Endodermal cell (in vitro differentiated cells): ENCODE data around the gene LSM6. TPM values are rescaled to one million over a fixed set of nuclear protein-coding genes. Genes with fewer than 3 reads are reported as not detected.

ENCODE experiments used
- DNase-seq: peaks from one replicate; pipeline ENCODE4 v3.0.0-alpha.2; 2017
- H3K27ac ChIP-seq: 2 replicates; pipeline ENCODE4 v1.5.1; 2013; ENCODE audit warnings: mild to moderate bottlenecking, low read depth, low read length, moderate library complexity
- H3K27me3 ChIP-seq: 2 replicates; pipeline ENCODE4 v1.6.1; 2013; ENCODE audit warnings: mild to moderate bottlenecking, low read length, moderate library complexity; ENCODE audit not compliant: insufficient read depth, control insufficient read depth, poor library complexity, severe bottlenecking
- H3K36me3 ChIP-seq: 2 replicates; pipeline ENCODE4 v1.7.0; 2013; ENCODE audit warnings: mild to moderate bottlenecking, low read length, moderate library complexity; ENCODE audit not compliant: control insufficient read depth, insufficient read depth
- H3K4me1 ChIP-seq: one replicate; pipeline ENCODE4 v1.7.0; 2013; ENCODE audit warnings: low read length; ENCODE audit not compliant: control insufficient read depth, insufficient read depth
- H3K4me3 ChIP-seq: 2 replicates; pipeline ENCODE4 v1.5.1; 2013; ENCODE audit warnings: mild to moderate bottlenecking, low read length, moderate library complexity
- H3K9ac ChIP-seq: 2 replicates; pipeline ENCODE4 v1.6.1; 2013; ENCODE audit warnings: mild to moderate bottlenecking, low read length, moderate library complexity; ENCODE audit not compliant: poor library complexity, severe bottlenecking; ENCODE audit errors: extremely low read depth
- H3K9me3 ChIP-seq: 2 replicates; pipeline ENCODE4 v1.6.1; 2013; ENCODE audit warnings: mild to moderate bottlenecking, low read length, moderate library complexity; ENCODE audit not compliant: control insufficient read depth
- H3K27ac Mint-ChIP-seq: 2 replicates; pipeline ENCODE4 v1.8.0; 2020; ENCODE audit warnings: mixed read lengths
- H3K27me3 Mint-ChIP-seq: 2 replicates; pipeline ENCODE4 v1.8.0; 2021; ENCODE audit warnings: mild to moderate bottlenecking, mixed read lengths; ENCODE audit not compliant: insufficient read depth
- H3K36me3 Mint-ChIP-seq: 2 replicates; pipeline ENCODE4 v1.8.0; 2020; ENCODE audit warnings: low read depth, mixed read lengths
- H3K4me1 Mint-ChIP-seq: 2 replicates; pipeline ENCODE4 v1.8.0; 2020; ENCODE audit warnings: mixed read lengths
- H3K4me3 Mint-ChIP-seq: 2 replicates; pipeline ENCODE4 v1.8.0; 2020; ENCODE audit warnings: mild to moderate bottlenecking, moderate library complexity, mixed read lengths
- H3K9me3 Mint-ChIP-seq: 2 replicates; pipeline ENCODE4 v1.8.0; 2020; ENCODE audit warnings: mild to moderate bottlenecking, mixed read lengths
- CTCF ChIP-seq: fragments of 200-600 bp; sonication (generic); conservative IDR thresholded peaks from 2 replicates; pipeline ENCODE4 v1.5.0; 2021; ENCODE audit warnings: antibody characterized with exemption, mild to moderate bottlenecking
- WGBS, 2 experiments: methylation state at CpG; one replicate each; pipeline versions ENCODE4 v1.1.5 to v1.1.7; 2013; ENCODE audit warnings: missing lambda C conversion rate in 2 of 2, mixed read lengths in 1 of 2; ENCODE audit not compliant: insufficient coverage in 1 of 2, insufficient read length in 1 of 2; 5-methylcytosine and 5-hydroxymethylcytosine counted together
- total RNA-seq, 2 donors: library from RNA; stranded (reverse); fragmentation: NEBNext Ultra II Directional in 1 of 2; extraction: Animal tissue kit (Norgen Biotek cat#: 25700) in 1 of 2; gene quantifications; 2 replicates in 1 of 2; 3 replicates in 1 of 2; pipeline ENCODE4 v1.2.1, GENCODE V29; 2021

Gene LSM6
- total RNA-seq, 2 donors from 2014 or later: 59.6 to 83.8 TPM

DNA sequence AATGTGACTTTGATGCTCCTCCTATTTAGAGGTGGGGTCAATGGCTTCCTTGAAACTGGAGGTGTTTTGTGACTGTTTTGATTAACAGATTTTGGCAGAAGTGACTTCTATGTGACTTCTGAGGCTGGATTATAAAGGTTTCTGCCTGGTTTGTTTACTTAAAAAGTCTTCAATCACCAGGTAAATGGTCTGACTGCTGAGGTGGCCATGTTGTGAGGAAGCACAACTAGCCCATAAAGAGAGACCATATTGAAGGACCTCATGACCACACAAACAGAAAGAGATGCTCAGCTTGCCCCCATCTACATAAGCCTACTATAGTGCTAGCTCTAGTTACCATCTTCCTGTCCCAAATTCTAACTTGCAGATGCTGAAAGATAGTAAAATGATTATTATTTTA, 14.3 kb upstream of the LSM6 start:
- Histone ChIP-seq H3K9ac (no peak overlapping the region), H3K9me3 (peaks cover 11% of the 10 kb centered on the region), H3K27ac (no peak overlapping the region), H3K27me3 (no peaks in the 10 kb centered on the region), H3K4me3 (no peak overlapping the region), H3K36me3 (no peaks in the 10 kb centered on the region), H3K4me1 (no peaks in the 10 kb centered on the region)
- TF ChIP-seq CTCF: no peak
- Mint-ChIP-seq H3K4me1 (peaks cover 15% of the 10 kb centered on the region), H3K36me3 (no peaks in the 10 kb centered on the region), H3K27me3 (peaks cover 1% of the 10 kb centered on the region), H3K4me3 (no peak overlapping the region), H3K9me3 (peaks cover 14% of the 10 kb centered on the region), H3K27ac (no peak overlapping the region)
- no peak for DNase-seq

DNA sequence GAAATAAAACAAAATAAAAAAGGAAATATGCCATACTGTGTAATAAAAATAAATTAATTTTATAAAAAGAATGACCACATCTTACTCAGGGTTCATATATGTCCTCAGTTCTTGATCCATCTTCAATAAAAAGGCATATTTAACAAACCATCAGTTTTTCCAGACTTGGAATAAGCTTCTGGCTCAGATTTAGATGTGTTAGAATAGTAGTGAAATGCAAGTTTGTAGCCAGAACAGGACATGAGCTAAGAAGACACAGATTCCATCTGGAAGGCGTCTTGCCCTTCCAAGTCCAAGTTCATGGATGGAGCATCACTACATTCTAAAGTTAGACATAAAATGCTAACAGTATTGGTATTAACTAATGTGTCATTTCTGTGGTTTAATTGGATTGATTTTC, 10.3 kb upstream of the LSM6 start:
- no peaks in the 10 kb centered on the region for H3K36me3 Mint-ChIP-seq
- H3K4me3 Mint-ChIP-seq: no peak overlapping the region
- H3K4me1 ChIP-seq: no peaks in the 10 kb centered on the region
- H3K4me1 Mint-ChIP-seq: peaks cover 4% of the 10 kb centered on the region
- peaks cover 5% of the 10 kb centered on the region for H3K27me3 Mint-ChIP-seq
- no peak overlapping the region for H3K27ac Mint-ChIP-seq
- H3K27ac ChIP-seq: no peak overlapping the region
- 100% methylated on average over 1 of the region's 1 CpG; no CpG with 5 or more reads in 1 of the 2 experiments for WGBS, 2 experiments
- H3K36me3 ChIP-seq: no peaks in the 10 kb centered on the region
- peaks cover 5% of the 10 kb centered on the region for H3K27me3 ChIP-seq
- no peak overlapping the region for H3K9ac ChIP-seq
- no peak for TF ChIP-seq CTCF
- H3K9me3 Mint-ChIP-seq: peaks cover 14% of the 10 kb centered on the region
- no peak for DNase-seq
- H3K9me3 ChIP-seq: peaks cover 11% of the 10 kb centered on the region
- H3K4me3 ChIP-seq: no peak overlapping the region

DNA sequence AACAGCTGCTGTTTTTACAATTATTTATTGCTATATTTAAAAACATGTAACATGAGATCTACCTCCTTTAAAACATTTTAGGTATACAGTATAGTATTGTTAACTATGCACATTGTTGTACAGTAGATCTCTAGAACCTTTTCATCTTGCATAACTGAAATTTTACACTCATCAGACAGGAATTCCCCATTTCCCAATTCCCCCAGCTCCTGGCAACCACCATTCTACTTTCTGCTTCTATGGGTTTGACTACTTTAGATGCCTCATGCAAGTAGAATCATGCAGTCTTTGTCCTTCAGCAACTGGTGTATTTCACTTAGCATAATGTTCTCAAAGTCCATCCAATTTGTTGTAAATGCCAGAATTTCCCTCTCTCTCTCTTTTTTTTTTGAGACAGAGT, 9.7 kb upstream of the LSM6 start:
- Mint-ChIP-seq H3K36me3 (no peaks in the 10 kb centered on the region), H3K4me1 (no peaks in the 10 kb centered on the region), H3K27ac (no peak overlapping the region), H3K4me3 (no peak overlapping the region), H3K9me3 (peaks cover 14% of the 10 kb centered on the region), H3K27me3 (peaks cover 5% of the 10 kb centered on the region)
- DNase-seq: no peak
- Histone ChIP-seq H3K9me3 (peaks cover 11% of the 10 kb centered on the region), H3K36me3 (no peaks in the 10 kb centered on the region), H3K27me3 (peaks cover 5% of the 10 kb centered on the region), H3K4me1 (no peaks in the 10 kb centered on the region), H3K9ac (no peak overlapping the region), H3K27ac (no peak overlapping the region), H3K4me3 (no peak overlapping the region)
- no peak for TF ChIP-seq CTCF
